Measurements from ENCODE around the gene ZNF445.

The ZNF445 gene

GRCh38 chr3:44387404-44387803, 90.1 kb downstream of the ZNF445 start:
- Histone ChIP-seq H3K27ac (no peak overlapping the region), H3K36me3 (ENCODE audit: insufficient read depth) (no peaks in the 10 kb centered on the region), H2AFZ (ENCODE audit: low read depth) (no peak overlapping the region), H3K4me3 (IDR thresholded peaks at IDR 0.05; ENCODE audit: insufficient read depth, low read depth, low read length) (no peak overlapping the region), H3K9ac (no peak overlapping the region), H3K27me3 (ENCODE audit: insufficient read depth, low read depth) (no peaks in the 10 kb centered on the region), H3K79me2 (ENCODE audit: insufficient read depth, low read depth) (no peaks in the 10 kb centered on the region), H3K4me1 (ENCODE audit: low read depth, poor library complexity, severe bottlenecking) (no peaks in the 10 kb centered on the region), H4K20me1 (ENCODE audit: insufficient read depth) (no peaks in the 10 kb centered on the region), H3K4me2 (no peak overlapping the region)
- TF ChIP-seq CTCF (conservative IDR thresholded peaks at IDR 0.05; ENCODE audit: low read depth, low read length) = no peak

All from KMS-11 (cell line).